ENCODE results near the gene MICALL1.
A peak's percentile ranks its signal among the peaks of the same experiment; 100 is the strongest.

The MICALL1 gene

DNA sequence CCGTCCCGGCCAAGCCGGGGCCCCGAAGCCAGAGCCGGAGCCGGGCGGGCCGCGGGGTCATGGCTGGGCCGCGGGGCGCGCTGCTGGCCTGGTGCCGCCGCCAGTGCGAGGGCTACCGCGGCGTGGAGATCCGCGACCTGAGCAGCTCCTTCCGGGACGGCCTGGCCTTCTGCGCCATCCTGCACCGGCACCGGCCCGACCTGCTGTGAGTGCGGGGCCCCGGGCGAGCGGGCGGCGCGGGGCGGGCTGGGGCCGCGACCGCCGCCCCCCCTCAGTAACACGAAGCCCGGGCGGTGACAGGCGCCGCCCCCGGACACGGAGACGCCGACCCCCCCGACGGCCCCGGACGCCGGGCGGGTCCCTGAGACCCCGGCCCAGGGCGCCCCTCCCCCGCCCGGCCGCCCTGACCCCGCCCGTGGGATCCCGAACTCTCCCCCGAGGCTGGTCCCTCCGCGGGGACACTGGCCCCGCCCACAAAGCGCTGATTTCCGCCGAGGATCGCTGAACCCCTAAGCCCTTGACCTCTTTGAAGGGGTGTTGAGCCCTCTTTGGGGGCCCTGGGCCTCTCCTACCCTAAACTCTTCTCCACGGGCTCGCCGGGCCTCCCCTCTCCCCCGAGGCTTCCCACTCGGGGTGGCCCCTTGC lies 389 bp downstream of the MICALL1 start:
- DNase-seq (ENCODE audit: low read depth), result no peak

DNA sequence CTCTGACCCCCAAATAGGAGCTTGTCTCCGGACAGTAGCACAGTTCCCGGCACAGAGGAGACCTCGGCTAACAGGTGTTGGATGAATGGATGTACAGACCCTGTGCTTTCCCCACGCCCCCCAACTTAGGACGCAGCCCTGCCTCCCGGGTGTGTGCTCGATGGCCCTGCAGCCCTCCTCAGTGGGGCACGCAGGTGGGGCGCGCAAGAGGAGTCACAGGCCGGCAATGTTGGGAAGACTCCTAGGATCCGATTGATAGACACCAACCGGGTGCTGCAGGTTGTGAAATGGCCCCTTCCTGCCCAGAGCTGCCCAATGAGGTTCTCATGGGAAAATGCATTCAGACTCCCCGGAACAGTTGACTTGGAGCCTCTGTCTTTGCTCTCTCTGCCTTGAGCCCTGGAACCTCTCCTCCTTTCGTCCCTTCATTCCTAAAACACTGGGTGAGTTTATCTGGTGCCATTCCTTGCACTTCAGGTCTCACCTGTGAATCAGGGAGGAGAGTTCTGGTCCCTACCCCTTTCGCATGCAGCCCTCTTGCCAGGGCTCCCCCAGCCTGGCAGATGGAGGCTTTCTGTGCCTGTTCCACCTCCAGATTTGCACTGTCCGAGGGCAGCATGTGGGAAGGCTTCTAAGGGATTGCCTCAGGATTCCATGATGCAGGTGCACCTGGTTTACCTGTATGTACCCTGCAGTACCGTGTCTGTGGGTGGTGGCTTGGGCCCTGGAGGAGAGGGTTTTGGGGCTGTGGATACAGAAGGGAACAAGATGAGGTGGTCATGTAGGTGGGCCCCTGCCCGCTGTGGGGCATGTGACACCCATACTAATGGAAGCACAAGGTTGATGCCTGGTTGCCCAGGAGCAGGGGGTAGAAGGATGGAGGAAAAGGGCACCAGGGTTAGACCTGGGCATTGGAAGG lies 1.2 kb downstream of the MICALL1 start:
- DNase-seq (ENCODE audit: low read depth), result peak; percentile 19

DNA sequence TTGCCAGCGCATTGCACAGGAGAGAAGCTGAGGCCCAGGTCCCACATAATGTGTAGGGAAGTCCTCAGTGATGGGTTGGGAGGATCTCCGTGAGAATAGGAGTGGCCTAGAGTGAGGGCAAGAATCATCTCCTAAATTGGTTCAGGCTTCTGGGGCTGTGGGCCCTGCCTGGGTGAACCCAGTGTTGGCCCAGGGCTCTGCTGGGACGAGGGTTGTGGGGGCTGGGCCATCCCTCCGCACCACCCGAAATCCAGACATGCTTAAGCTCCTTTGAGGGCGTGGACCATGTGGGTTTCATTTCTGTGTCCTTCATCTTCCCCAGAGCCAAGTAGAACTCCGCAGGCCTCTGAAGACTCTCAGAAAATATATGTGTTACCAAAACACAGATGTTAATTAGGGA lies 3.7 kb downstream of the MICALL1 start:
- peak; percentile 39 for DNase-seq (ENCODE audit: low read depth)

DNA sequence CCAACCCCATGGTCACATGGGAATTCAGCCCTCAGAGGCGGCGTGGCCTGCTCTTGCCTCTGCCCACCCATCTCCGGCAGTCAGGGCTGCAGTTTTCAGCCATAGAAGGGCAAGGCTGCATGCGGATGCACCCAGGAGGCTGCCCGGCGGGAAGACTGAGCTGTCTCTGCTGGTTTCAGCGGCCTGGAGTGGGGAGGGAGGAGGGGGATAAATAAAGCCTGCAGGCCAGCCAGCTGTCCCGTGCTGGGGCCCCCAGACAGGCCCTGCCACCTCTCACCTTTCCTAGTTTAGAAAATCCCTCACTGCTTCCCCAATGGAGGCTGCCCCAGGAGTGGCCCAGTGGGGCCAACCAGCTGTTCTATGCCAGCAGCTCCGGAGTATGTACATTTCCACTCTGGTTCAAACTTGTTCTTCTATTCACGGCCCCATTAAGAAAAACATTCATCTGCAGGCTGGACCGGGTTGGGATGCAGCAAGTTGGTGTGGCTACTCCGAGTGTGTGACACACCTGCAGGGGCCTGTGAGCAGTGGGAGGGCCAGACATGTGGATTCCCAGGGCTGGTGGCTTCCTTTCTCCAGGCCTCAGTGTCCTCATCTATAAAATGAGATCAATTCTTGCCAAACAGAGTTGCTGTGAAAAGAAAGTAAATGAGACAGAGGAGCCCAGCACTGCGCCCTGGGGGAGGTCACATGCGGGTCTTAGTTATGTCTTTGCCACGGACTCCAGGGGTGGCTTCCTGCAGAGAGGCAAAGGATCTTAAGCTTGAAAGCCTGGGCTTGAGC lies 5.0 kb downstream of the MICALL1 start:
- no peak for DNase-seq (ENCODE audit: low read depth)

DNA sequence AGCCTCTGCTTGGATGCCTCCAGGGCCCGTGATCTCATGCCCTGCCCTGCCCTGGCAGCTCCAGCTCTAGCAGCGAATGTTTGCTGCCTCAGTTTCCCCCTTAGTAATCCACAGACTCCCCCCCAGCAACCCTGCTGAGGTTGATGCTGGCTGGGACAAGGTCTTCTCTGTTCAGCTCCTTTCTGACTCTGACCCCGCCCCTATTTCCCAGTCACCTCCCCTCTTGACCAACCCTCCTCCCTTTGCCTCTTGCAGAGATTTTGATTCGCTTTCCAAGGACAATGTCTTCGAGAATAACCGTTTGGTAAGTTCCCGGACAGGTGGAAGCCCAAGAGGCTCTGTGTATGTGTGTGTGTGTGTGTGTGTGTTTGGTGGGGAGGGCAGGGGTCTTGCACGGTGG lies 5.6 kb downstream of the MICALL1 start:
- no peak for DNase-seq (ENCODE audit: low read depth)

DNA sequence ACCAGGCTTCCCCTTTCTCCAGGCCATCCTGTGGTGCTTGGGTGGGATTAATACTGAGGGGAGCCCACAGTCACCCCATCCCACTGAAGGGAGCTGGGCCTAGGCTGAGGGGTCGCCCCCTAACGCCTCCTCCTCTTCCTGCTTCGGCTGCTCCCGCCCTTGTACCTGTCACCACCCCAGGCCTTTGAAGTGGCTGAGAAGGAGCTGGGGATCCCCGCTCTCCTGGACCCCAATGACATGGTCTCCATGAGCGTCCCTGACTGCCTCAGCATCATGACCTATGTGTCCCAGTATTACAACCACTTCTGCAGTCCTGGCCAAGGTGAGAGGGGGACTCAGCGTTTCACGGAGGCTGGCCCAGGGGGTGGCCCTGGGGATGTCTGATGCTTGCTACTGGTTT lies 6.1 kb downstream of the MICALL1 start:
- DNase-seq (ENCODE audit: low read depth), result no peak

DNA sequence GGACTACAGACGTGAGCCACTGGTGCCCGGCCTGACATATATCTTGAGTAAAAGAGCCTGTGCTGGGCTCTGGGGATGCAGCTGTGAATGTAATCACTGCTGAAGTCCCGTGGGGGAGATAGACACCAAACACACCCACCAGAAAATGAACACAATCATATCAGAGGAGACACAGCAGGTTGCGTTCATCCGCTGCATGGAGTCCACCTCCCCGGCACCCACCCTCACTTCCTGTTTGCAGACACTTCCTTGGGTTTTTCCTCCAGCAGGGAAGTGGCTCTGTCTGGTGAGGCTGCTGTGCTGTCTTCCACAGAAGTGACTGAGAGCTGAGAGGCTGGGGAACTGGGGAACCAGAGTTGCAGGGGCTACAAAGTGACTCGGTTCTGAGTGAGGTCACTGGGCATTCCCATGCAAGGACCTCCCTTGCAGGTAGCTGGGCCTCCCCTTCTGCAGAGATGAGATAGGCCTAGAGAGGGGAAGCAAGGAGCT lies 7.2 kb downstream of the MICALL1 start:
- DNase-seq (ENCODE audit: low read depth), result no peak

DNA sequence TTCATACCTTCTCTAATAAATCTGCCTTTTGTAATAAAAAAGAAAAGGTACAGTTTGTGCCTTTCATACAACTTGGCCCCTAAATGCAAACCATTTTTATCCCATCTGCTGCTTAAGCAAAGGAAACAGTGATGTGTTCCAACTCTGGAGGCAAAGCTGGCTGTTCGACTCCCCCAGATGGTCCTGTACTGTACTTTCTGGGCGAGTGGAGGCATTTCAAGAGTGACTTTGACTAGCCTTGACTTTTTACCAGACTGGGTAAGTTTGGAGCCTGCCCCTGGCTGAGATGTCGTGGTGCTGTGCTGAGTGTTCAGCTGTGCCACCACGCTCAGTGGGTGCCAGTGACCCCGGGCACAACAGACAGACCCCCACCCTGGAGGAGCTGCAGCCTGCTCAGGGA lies 10.2 kb downstream of the MICALL1 start:
- DNase-seq (ENCODE audit: low read depth), result no peak

DNA sequence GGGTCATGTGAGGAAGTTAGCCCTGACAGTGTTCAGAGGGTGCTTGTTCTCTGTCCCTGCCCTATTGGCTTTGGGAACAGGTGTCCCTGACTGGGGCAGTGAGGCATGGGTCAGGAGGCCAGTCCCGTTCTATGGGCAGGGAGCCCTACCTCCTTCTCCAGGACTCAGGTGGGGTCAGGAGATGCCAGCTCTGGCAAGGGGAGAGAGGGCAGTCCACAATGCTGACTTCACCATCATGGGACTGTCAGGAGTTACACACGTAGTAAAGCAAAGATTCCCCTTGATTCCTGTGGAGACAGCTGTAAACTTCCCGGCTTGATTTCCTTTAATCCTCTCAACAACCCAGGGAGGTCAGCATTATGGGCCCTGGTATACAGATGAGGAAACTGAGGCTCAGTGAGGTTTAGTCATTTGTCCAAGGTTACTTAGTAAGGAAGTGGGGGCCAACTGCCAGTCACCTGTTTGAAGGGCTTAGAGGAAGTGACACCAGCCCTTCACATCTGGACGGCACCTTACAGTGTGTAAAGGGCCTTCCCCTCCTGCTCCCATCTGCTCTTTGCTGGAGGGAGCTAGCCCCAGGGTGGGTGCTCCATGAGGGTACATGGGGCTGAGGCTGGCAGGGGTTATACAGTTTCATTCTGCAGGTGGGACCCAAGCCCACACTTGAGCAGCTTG lies 11.9 kb downstream of the MICALL1 start:
- DNase-seq (ENCODE audit: low read depth), result no peak

DNA sequence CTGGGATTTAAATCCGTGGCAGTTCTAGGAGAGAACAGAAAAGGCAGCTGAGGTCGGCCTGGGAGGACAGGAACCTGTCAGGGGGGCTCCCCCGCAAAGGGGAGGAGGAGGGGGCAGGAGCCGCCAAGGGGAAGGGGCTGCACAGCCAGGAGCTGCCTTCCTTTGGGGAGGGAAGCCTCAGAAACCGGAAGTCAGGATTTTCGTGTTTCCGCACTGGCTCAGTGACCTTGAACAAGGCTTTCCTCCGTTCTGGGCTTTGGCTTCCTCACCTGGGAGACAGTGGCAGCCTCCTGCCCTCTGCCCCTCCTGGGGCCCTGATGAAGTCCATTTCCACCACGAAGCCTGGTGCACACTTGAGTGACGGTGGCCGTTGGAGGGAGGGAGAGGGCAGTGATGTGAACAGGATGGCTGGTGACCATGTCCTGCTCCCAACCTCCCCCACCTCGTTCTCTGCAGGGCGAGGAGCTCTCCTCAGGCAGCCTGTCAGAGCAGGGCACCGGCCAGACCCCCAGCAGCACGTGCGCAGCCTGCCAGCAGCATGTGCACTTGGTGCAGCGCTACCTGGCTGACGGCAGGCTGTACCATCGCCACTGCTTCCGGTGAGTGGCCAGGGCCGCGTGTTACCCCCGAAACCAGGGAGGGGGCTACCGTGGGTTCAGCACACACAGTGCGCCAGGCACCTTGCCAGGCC lies 12.6 kb downstream of the MICALL1 start:
- DNase-seq (ENCODE audit: low read depth), result no peak

DNA sequence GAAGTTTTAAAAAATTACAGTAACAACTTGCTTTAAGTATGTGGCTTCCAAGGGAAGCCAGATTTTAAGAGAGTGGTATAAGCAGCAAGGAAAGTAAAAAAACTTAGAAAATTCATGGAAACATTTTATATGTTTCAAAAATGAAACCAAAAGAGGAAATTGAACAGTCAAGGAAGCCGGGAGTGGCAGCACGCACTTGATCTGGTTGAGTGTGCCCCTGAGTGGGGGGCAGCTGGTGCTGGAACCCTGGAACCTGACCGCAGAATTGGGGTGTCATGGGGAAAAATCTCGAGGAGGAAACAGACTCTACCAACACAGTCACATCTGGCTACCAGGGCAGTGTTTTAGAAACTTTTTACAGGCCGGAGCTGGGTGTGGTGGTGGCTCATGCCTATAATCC lies 14.0 kb downstream of the MICALL1 start:
- DNase-seq (ENCODE audit: low read depth), result no peak

DNA sequence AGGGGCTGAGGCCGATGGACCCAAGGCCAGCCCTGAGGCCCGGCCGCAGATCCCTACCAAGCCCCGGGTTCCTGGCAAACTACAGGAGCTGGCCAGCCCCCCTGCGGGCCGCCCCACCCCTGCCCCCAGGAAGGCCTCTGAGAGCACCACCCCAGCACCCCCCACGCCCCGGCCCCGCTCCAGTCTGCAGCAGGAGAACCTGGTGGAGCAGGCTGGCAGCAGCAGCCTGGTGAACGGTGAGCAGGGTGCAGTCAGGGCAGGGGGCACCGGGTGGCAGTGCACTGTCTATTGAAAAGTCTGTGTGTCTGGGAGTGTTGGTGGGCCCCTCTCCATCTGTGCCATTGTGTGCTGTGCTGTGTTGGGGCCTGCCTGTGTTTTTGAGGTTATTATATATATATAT lies 16.1 kb downstream of the MICALL1 start:
- no peak for DNase-seq (ENCODE audit: low read depth)

DNA sequence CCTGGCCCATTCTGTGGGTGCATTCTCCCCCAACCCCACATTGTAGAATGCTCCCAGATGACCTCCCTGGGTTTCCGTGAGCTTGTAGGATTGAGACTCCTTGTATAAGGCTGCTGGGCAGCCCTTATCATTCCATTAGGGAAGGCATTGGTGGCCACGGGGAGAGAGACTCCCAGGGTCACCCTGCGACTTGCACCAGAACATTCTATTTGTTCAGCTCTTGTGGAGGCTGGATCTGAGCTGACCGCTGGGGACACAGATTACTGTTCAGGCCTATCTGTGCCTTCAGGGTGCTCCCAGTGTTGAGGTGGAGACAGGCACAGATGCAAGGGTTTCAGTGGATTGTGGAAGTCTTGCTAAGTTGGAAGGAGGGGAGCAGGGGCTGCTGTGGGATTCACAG lies 17.8 kb downstream of the MICALL1 start:
- DNase-seq (ENCODE audit: low read depth), result no peak

DNA sequence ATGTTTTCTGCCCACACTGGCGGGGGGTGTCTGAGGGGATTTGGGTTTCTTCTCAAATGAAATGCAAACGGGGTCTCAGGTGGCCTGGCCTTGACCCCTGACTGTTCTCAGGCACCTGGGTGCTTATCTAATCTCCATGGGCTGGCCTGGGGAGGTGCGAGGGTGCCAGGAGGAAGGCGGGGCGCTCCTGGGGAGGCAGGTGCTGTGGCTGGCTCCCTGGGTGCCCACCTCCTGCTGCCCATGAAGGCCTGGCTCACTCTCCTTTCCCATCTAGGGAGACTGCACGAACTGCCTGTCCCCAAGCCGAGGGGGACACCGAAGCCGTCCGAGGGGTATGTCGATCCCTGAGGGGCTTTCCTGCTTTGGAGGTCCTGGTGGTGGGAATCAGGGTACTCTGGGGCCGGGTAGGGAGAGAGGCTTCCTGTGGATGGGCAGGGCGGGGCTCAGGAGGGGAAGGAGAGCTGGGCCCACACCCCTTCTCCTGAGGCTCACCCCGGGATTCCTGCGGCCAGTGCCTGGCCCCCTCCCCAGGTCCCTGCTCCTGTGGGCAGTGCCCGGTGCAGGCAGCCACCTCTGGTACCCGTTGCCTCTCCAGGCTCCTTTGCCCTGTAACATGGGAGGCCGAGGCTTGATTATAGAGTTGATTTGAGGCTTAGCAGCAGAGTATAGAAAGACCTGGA lies 18.4 kb downstream of the MICALL1 start:
- DNase-seq (ENCODE audit: low read depth), result no peak

DNA sequence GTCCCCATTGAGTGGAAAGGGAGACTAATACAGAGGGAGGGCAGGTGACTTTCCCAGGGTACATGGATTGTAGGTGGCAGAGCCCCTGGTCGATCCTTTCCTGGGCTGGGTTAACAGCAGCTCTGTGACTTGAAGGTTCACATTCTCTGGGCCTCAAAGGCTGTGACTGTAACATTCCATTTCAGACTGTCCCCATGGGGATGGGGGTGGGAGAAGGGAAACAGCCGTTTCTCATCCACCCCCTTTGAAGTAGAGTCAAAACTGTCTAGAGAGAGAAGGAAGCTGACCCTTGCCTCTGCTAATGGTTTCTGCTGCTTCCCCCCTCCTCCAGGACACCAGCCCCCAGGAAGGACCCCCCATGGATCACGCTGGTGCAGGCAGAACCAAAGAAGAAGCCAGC lies 19.2 kb downstream of the MICALL1 start:
- no peak for DNase-seq (ENCODE audit: low read depth)

DNA sequence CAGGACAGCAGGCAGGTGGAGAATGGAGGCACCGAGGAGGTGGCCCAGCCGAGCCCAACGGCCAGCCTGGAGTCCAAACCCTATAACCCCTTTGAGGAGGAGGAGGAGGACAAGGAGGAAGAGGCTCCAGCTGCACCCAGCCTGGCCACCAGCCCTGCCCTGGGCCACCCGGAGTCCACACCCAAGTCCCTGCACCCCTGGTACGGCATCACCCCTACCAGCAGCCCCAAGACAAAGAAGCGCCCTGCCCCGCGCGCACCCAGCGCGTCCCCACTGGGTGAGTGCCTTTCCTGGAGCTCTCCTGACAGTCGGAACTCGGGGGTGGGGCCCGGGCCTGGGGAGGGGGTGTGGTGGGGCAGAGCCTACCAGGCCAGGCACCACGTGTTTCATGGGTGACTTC lies 19.7 kb downstream of the MICALL1 start:
- DNase-seq (ENCODE audit: low read depth), result no peak

DNA sequence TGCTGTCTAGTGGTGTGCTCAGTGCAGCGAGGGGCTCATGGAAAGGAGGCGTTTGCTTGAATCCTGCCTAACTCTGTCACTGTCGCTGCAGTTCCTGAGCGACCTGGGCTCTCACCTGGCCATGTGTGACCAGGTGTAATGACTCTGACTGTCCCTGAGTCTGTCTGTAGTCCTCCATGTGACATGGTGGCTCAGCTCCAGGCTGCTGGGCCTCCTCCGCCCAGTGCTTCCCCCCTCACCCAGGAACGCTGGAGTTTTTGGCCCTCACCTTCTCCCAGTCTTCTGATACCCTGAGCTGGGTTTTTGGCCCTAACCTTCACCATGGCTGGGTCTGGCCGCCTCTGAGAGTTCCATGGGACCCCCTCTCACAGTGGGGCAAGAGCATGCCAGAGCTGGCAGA lies 20.3 kb downstream of the MICALL1 start:
- no peak for DNase-seq (ENCODE audit: low read depth)

DNA sequence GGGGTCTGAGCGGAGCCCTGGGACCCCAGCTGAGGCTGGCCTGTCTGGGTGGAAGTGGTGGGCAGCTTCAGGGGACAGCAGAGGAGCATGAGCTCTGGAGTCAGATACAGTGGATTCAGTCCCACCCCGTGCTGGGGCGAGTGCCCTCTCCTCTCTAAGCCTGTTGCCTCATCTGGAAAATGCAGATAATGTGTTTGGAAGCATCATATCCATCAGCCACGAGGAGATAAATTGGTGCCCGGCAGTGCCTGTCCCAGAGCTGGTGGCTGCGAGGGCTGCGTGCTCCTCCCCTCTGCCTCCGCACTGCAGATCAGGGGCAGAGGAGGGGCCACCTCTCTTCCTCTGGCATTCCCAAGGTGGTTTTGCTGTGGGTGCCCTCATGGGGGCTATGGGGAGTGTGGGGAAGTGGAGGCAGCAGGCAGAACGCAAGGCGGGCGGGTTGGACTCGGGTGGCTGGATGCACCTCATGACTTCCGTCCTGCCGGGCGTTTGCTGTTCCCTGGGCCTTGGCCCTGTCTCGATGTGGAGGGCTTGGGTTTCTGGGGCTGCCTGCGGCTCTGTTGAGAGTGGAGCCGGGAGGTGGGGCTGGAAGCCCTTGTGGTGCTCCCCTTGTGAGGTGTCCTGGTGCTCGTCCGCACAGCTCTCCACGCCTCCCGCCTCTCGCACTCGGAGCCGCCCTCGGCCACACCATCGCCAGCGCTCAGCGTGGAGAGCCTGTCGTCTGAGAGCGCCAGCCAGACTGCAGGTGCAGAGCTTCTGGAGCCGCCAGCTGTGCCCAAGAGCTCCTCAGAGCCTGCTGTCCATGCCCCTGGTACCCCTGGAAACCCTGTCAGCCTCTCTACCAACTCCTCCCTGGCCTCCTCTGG lies 20.9 kb downstream of the MICALL1 start:
- no peak for DNase-seq (ENCODE audit: low read depth)

DNA sequence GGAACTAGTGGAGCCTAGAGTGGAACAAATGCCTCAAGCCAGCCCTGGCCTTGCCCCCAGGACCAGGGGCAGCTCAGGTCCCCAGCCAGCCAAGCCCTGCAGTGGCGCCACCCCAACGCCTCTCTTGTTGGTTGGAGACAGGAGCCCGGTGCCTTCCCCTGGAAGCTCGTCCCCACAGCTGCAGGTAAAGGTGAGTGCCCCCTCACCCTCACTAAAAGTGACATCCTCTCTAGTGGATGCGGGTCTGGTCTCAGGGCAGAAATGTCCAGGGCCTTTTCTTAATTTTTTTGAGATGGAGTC lies 21.5 kb downstream of the MICALL1 start:
- no peak for DNase-seq (ENCODE audit: low read depth)

DNA sequence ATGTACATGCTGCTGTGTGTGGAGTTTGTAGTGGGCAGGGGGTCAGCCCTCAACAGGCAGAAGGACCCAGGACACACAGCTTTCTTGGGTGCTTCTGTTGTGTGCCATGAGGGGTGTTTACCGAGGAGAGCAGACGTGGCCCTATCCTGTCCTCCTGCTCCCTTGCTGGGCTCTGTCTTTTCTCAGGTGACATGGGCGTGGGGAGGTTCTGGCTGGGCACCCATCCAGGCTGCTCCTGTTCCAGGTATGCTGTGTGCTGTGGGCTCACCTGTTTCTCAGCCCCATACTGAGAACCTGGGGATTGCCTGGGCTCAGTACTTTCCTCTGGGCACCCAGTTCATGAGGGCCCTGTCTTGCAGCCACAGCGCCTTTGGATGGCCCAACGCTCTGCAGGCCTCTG lies 23.3 kb downstream of the MICALL1 start:
- no peak for DNase-seq (ENCODE audit: low read depth)

All from fibroblast of gingiva (primary cell).